Stimulated activated CD8-positive, alpha-beta memory T cell treated with anti-CD3 and anti-CD28 coated beads, Interleukin-7, amount 100 ng/mL, for 24 hours (primary cell): Measurements from ENCODE around the gene ZDHHC13.
"Not testable (repeated sequence)": the region's sequence is repeated elsewhere in the genome, so short reads cannot be mapped to it uniquely, and the experiment has no call there.

ENCODE experiments used
- DNase-seq: peaks from one replicate; pipeline ENCODE4 v3.0.0-alpha.2; 2020; ENCODE audit warnings: low read depth

The ZDHHC13 gene

GRCh38 chr11:19100885-19101284 is 16.1 kb upstream of the ZDHHC13 start:
- DNase-seq: no peak

GRCh38 chr11:19101796-19102520 is 15.0 kb upstream of the ZDHHC13 start:
- DNase-seq: no peak

GRCh38 chr11:19102521-19102900 is 14.5 kb upstream of the ZDHHC13 start:
- DNase-seq: no peak

DNA sequence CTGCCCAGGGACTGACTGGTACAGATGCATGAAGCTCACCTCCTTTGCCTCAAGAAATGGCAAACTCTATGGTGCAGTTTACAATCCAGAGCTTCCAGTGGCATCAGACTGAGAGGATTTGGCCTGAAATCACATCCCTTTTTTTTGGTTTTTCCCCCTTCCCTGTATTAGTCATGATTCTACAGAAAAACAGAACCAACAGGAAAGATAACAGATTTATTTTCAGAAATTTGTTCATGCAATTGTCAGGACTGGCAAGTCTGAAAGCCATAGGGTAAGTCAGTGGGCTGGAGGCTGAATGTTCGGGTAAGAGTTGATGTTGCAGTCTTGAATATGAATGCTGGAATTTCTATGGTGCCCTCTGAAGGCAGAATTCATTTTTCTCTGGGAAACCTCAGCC is 12.0 kb upstream of the ZDHHC13 start:
- no peak for DNase-seq

GRCh38 chr11:19107125-19107524 is 9.8 kb upstream of the ZDHHC13 start:
- DNase-seq: no peak

DNA sequence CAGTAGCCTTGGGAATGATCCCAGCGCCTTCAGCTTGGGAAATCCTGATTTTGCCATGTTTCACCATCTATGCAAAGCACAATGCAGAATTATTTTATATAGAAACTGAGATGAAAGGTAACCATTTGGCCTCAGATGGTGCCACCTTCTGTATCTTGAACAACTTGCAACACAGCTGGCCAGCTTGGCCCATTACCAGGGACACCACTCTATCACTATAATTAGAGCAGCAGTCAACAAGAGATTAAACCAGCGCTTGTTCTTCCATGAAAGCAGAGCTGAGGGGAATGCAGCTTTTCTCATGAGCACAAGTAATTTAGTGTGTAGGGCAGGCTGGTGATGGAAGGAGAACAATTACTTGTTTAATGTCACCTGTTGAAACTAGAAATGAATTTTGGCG is 6.7 kb upstream of the ZDHHC13 start:
- no peak for DNase-seq

DNA sequence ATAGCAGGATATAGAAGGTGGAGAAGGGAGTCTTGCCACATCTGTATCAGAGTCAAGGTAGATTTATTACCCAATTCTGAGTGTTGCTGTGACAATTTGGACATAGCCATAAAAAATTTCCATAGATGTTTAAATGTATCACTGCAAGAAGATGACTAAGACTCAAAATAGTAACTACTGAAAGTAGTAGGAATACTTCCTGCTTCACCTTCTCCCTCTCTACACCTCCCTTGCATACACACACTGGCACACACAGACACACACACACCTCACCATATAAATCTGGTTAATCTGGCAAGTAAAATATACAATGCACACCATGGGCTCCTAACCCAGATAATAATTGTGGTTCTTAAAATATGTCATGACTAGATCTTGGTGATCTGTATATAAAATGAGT is 5.2 kb upstream of the ZDHHC13 start:
- no peak for DNase-seq

GRCh38 chr11:19116276-19116970 is 545 bp upstream of the ZDHHC13 start:
- no peak for DNase-seq

- no peak for DNase-seq
Measured at GRCh38 chr11:19117760-19118097, 761 bp downstream of the ZDHHC13 start.

- DNase-seq: no peak
Measured at GRCh38 chr11:19121646-19122045, 4.7 kb downstream of the ZDHHC13 start.

DNA sequence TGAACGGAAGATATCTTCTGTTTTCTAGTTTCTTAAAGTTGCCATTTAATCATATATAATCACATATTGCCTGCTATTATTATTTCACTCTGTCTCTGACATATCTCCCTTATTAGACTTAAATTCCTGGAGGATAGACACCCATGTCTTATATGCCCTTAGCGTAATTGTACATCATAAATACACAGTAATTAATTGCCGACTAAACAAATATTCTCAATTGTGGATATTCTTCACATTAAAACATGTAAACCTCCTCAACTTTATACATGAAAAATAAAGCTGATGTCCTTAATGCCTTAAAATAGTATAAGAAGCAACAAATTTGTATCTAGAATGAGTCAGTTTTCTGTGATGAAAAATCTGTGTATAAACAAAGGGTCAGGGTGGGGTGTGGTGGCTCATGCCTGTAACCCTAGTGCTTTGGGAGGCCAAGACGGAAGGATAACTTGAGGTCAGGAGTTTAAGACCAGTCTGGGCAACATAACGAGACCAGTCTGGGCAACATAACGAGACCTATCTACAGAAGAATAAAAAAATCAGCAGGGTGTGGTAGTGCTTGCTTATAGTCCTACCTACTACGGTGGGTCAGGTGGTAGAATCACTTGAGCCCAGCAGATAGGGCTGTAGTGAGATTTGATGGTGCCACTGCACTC is 6.1 kb downstream of the ZDHHC13 start:
- no peak for DNase-seq

GRCh38 chr11:19126562-19127325 is 9.8 kb downstream of the ZDHHC13 start:
- DNase-seq: not testable (repeated sequence)

DNA sequence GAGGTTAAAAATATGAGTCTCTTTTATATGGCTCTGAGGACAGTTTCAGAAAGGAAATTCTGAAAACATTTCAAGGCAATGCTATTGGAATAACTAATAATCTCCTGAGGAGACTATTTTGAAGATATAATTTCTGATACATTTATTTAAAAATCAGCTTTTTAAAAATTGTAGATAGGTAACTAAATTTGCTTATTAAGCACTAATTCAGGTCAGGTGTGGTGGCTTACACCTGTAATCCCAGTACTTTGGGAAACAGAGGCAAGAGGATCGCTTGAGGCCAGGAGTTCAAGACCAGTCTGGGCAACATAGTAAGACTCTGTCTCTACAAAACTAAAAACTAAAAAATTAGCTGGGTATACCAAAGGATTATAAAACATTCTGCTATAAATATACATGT is 17.0 kb downstream of the ZDHHC13 start:
- DNase-seq: no peak

DNA sequence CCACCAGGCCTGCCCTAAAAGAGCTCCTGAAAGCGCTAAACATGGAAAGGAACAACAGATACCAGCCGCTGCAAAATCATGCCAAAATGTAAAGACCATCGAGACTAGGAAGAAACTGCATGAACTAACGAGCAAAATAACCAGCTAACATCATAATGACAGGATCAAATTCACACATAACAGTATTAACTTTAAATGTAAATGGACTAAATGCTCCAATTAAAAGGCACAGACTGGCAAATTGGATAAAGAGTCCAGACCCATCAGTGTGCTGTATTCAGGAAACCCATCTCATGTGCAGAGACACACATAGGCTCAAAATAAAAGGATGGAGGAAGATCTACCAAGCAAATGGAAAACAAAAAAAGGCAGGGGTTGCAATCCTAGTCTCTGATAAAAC is 19.9 kb downstream of the ZDHHC13 start:
- DNase-seq: not testable (repeated sequence)

DNA sequence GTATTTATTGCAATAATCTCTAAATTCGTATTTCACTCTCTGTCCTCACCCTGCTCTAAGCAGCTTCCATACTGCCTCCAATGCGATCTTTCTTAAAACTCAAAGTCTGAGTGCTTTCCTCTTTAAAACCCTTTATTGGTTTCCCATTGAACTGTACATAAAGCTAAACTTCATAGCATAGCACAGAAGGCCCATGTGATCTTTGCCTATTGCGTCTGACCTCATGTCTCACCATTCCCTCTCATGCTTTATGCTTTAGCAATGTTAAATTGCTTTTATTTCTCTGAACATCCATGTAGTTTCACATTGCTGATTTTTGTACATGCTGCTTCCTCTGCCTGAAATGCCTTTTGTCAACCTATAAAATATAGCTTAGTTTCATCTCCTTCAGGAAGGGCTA is 28.4 kb downstream of the ZDHHC13 start:
- no peak for DNase-seq

- no peak for DNase-seq
Measured at GRCh38 chr11:19156892-19157291, 39.9 kb downstream of the ZDHHC13 start.

GRCh38 chr11:19160847-19161246 is 43.9 kb downstream of the ZDHHC13 start:
- DNase-seq: no peak

- DNase-seq: no peak
Measured at GRCh38 chr11:19161651-19162050, 44.7 kb downstream of the ZDHHC13 start.

DNA sequence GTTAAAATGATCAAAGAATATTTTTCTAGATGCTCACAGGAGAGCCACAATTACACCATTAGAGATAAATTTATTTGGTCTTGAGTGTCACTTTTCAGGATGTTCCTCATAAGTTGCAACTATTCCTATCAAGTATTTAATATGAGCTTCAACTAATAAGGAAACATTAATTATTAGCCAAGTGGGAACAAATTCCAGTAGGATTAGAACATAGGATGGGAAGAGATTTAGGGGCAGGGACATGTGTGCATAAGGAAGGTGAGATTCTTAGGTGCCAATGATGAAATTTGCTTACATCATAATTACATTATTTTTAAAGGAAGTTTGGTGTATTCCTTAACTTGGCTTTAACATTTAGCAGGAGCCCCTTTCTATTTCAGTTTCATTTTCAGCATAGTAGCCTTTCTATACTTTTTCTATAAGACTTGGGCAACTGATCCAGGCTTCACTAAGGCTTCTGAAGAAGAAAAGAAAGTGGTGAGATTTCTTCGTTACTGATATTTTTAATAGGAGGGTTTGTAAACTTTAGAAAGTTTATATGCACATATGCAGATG is 46.1 kb downstream of the ZDHHC13 start:
- DNase-seq: no peak

DNA sequence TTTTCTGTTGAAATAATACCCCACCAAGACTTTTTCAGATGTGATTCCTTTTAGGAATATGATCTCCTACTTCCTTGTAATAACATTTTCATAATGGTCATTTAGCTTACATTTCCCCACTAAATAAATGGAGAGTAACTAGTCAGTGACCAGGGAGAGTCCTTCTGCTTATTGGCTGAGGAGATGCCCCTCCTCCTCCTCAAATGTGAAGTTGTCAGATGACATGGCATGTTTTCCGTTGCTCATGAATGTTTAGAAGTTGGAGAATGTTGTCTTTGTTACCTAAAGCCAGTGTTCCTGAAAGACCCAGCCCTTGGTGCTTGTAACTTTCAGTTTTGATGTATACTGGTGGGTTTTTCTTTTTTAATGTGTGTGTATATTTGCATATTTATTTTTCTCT is 46.6 kb downstream of the ZDHHC13 start:
- DNase-seq: no peak

DNA sequence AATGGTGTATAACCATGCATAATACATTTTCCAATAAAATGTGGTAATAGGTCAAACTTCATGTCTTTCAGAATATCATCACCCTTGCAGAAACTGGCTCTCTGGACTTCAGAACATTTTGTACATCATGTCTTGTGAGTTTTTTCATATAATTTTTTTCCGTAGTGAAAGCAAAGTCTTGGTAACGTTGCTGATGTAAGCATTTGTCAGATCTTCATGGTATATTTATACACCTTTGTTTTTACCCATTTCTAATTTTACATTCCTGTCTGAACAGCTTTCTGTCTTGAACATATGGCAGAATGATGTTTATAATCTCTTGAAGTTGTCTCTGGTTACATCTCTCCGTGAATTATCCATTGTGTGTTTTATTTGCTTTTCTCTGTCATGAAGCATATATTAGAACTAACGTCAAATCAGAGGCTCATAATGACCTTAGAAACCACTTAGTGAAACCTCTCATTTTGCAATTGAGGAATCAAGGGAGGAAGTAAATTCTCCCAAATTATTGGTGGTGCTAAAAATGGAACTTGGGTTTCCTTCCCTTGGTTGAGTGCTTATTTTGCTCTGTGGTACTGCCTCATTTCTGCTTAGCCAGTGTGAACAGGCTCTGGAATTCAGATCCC is 47.4 kb downstream of the ZDHHC13 start:
- DNase-seq: no peak

DNA sequence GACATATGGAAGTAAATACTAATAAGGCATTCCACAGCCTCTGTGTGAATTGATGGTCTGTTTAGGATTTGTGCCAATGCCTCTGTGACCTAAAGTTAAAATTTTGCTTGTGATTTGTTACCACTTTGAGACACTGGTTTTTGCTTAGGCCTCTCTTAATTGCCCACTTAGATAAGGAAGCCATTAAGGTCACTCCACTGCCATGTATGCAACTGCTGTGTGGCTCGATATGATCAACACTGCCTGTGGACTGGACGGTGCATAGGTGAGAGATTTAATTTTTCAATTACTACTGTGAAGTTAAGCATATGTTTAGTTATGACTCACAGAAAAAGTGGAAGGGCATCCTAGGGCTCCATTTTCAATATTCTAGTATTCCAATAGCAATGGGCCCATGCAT is 47.9 kb downstream of the ZDHHC13 start:
- no peak for DNase-seq
